H9 (cell line): ENCODE results near the gene ADCY1. TPM values are rescaled to one million over a fixed set of nuclear protein-coding genes. Genes with fewer than 3 reads are reported as not detected.

Experiments
- DNase-seq: peaks from one replicate; pipeline ENCODE4 v3.0.0-alpha.2; 2017
- H2AFZ ChIP-seq: one replicate; pipeline ENCODE4 v1.6.1; 2013; ENCODE audit warnings: mild to moderate bottlenecking, low read length, control low read depth, moderate library complexity
- H2AK5ac ChIP-seq: 2 replicates; pipeline ENCODE4 v1.6.1; 2013; ENCODE audit warnings: low read length, control low read depth, mixed read lengths; ENCODE audit not compliant: insufficient read length
- H2BK120ac ChIP-seq: one replicate; pipeline ENCODE4 v1.6.1; 2013; ENCODE audit warnings: low read depth, mild to moderate bottlenecking, low read length, control low read depth, inconsistent platforms; ENCODE audit not compliant: poor library complexity, severe bottlenecking
- H2BK12ac ChIP-seq: 2 replicates; pipeline ENCODE4 v1.6.1; 2013; ENCODE audit warnings: low read length, control low read depth, mixed read lengths, low read depth; ENCODE audit not compliant: insufficient read length
- H2BK15ac ChIP-seq: 2 replicates; pipeline ENCODE4 v1.6.1; 2013; ENCODE audit warnings: low read depth, low read length, control low read depth
- H2BK20ac ChIP-seq: one replicate; pipeline ENCODE4 v1.6.1; 2013; ENCODE audit warnings: low read depth, mild to moderate bottlenecking, low read length, control low read depth, inconsistent platforms; ENCODE audit not compliant: poor library complexity, severe bottlenecking
- H2BK5ac ChIP-seq: 2 replicates; pipeline ENCODE4 v1.6.1; 2013; ENCODE audit warnings: low read length, control low read depth, mixed read lengths; ENCODE audit not compliant: insufficient read length
- H3K14ac ChIP-seq: 2 replicates; pipeline ENCODE4 v1.6.1; 2013; ENCODE audit warnings: low read length, control low read depth; ENCODE audit not compliant: insufficient read depth
- H3K18ac ChIP-seq: 2 replicates; pipeline ENCODE4 v1.6.1; 2013; ENCODE audit warnings: low read depth, mild to moderate bottlenecking, mixed read lengths, low read length, control low read depth; ENCODE audit not compliant: insufficient read length
- H3K23ac ChIP-seq: 2 replicates; pipeline ENCODE4 v1.6.1; 2013; ENCODE audit warnings: low read length, control low read depth, mixed read lengths, low read depth; ENCODE audit not compliant: insufficient read length
- H3K23me2 ChIP-seq: 2 replicates; pipeline ENCODE4 v1.6.1; 2013; ENCODE audit warnings: low read depth, mild to moderate bottlenecking, mixed read lengths, low read length, control low read depth; ENCODE audit not compliant: insufficient read length, poor library complexity, severe bottlenecking
- H3K27ac ChIP-seq: 2 replicates; pipeline ENCODE4 v1.5.1; 2013; ENCODE audit warnings: low read length, control low read depth, mixed read lengths, low read depth; ENCODE audit not compliant: insufficient read length
- H3K27me3 ChIP-seq: 2 replicates; pipeline ENCODE4 v1.6.1; 2013; ENCODE audit warnings: low read length, control low read depth, inconsistent platforms; ENCODE audit not compliant: insufficient read depth
- H3K4ac ChIP-seq: 2 replicates; pipeline ENCODE4 v1.6.1; 2013; ENCODE audit warnings: low read depth, mild to moderate bottlenecking, control low read depth, inconsistent platforms, low read length, moderate library complexity
- H3K4me1 ChIP-seq: 2 replicates; pipeline ENCODE4 v1.6.1; 2013; ENCODE audit warnings: low read length, control low read depth, inconsistent platforms; ENCODE audit not compliant: insufficient read depth
- H3K4me2 ChIP-seq: 2 replicates; pipeline ENCODE4 v1.6.1; 2013; ENCODE audit warnings: low read length, control low read depth, mixed read lengths; ENCODE audit not compliant: insufficient read length, insufficient read depth
- H3K56ac ChIP-seq: 2 replicates; pipeline ENCODE4 v1.6.1; 2013; ENCODE audit warnings: low read depth, mild to moderate bottlenecking, mixed read lengths, low read length, control low read depth; ENCODE audit not compliant: insufficient read length
- H3K79me1 ChIP-seq: 2 replicates; pipeline ENCODE4 v1.6.1; 2013; ENCODE audit warnings: low read depth, mild to moderate bottlenecking, moderate library complexity, low read length, control low read depth, inconsistent platforms; ENCODE audit not compliant: insufficient read depth, poor library complexity, severe bottlenecking
- H3K79me2 ChIP-seq: 2 replicates; pipeline ENCODE4 v1.6.1; 2013; ENCODE audit warnings: low read length, control low read depth, inconsistent platforms; ENCODE audit not compliant: insufficient read depth
- H3K9ac ChIP-seq: 2 replicates; pipeline ENCODE4 v1.6.1; 2013; ENCODE audit warnings: low read length, control low read depth, mixed read lengths; ENCODE audit not compliant: insufficient read length; ENCODE audit errors: extremely low read depth
- H3K9me3 ChIP-seq: one replicate; pipeline ENCODE4 v1.6.1; 2013; ENCODE audit warnings: low read depth, low read length, inconsistent platforms; ENCODE audit not compliant: control insufficient read depth
- H3T11ph ChIP-seq: one replicate; pipeline ENCODE4 v1.6.1; 2013; ENCODE audit warnings: mild to moderate bottlenecking, low read length, control low read depth, inconsistent platforms
- H4K20me1 ChIP-seq: one replicate; pipeline ENCODE4 v1.6.1; 2013; ENCODE audit not compliant: control insufficient read depth, insufficient read length, insufficient read depth
- H4K5ac ChIP-seq: 2 replicates; pipeline ENCODE4 v1.6.1; 2013; ENCODE audit warnings: low read depth, mild to moderate bottlenecking, mixed read lengths, low read length, control low read depth; ENCODE audit not compliant: insufficient read length
- H4K8ac ChIP-seq: replicated peaks from 2 replicates; pipeline ENCODE4 v1.6.1; 2013; ENCODE audit warnings: low read length, control low read depth, mixed read lengths, low read depth; ENCODE audit not compliant: insufficient read length
- H4K91ac ChIP-seq: 2 replicates; pipeline ENCODE4 v1.6.1; 2013; ENCODE audit warnings: low read depth, mild to moderate bottlenecking, moderate library complexity, mixed read lengths, low read length, control low read depth; ENCODE audit not compliant: insufficient read length
- H3K27ac Mint-ChIP-seq, 3 experiments: 2 replicates in 2 of 3; 3 replicates in 1 of 3; pipeline ENCODE4 v1.8.0; 2020 to 2021; ENCODE audit warnings: mixed read lengths in 3 of 3, mild to moderate bottlenecking in 1 of 3, moderate library complexity in 1 of 3
- H3K27me3 Mint-ChIP-seq: 2 replicates; pipeline ENCODE4 v1.8.0; 2021; ENCODE audit warnings: low read depth, mild to moderate bottlenecking, moderate library complexity, mixed read lengths
- H3K36me3 Mint-ChIP-seq, 3 experiments: 2 replicates in 2 of 3; 3 replicates in 1 of 3; pipeline ENCODE4 v1.8.0; 2020 to 2021; ENCODE audit warnings: low read depth in 3 of 3, mixed read lengths in 3 of 3; ENCODE audit not compliant: insufficient read depth in 1 of 3
- H3K4me1 Mint-ChIP-seq, 2 experiments: 2 replicates each; pipeline ENCODE4 v1.8.0; 2020; ENCODE audit warnings: mixed read lengths in 2 of 2
- H3K4me3 Mint-ChIP-seq, 2 experiments: 2 replicates in 1 of 2; 3 replicates in 1 of 2; pipeline ENCODE4 v1.8.0; 2020 to 2021; ENCODE audit warnings: mild to moderate bottlenecking in 2 of 2, mixed read lengths in 2 of 2, moderate library complexity in 1 of 2
- H3K9me3 Mint-ChIP-seq, 2 experiments: 2 replicates in 1 of 2; 3 replicates in 1 of 2; pipeline ENCODE4 v1.8.0; 2020; ENCODE audit warnings: mild to moderate bottlenecking in 2 of 2, mixed read lengths in 2 of 2, moderate library complexity in 1 of 2
- CTCF ChIP-seq: fragments of 200-600 bp; sonication (generic); conservative IDR thresholded peaks from 3 replicates; pipeline ENCODE4 v1.8.0; 2021; ENCODE audit warnings: antibody characterized with exemption, mild to moderate bottlenecking
- WGBS: extraction: QIAGEN DNeasy Blood & Tissue Kit; methylation state at CpG from one replicate; pipeline ENCODE4 v1.1.7; 2013; ENCODE audit warnings: missing lambda C conversion rate, low lambda C conversion rate, mixed read lengths; ENCODE audit not compliant: insufficient read length; ENCODE audit errors: extremely low coverage; 5-methylcytosine and 5-hydroxymethylcytosine counted together
- total RNA-seq: library from RNA; stranded (reverse); gene quantifications from 2 replicates; pipeline ENCODE4 v1.2.1, GENCODE V29; 2021

Gene ADCY1
- total RNA-seq, 1 experiment from 2014 or later: 21.6 TPM

GRCh38 chr7:45646207-45646821 lies 72.1 kb downstream of the ADCY1 start:
- H3K27ac ChIP-seq: no peak overlapping the region
- DNase-seq: no peak

More at GRCh38 chr7:45646207-45646821, 72.1 kb downstream of the ADCY1 start:
- Histone ChIP-seq H2BK120ac (no peak overlapping the region), H3K14ac (no peak overlapping the region; the same call in 1 of the 2 replicates), H3K18ac (no peak overlapping the region), H3K4ac (no peak overlapping the region), H2AK5ac (no peak overlapping the region), H2AFZ (no peak overlapping the region), H2BK5ac (no peak overlapping the region), H3K79me2 (no peaks in the 10 kb centered on the region), H3K79me1 (no peaks in the 10 kb centered on the region), H2BK20ac (no peak overlapping the region), H4K8ac (no peak overlapping the region), H3K27me3 (no peaks in the 10 kb centered on the region), H4K20me1 (no peaks in the 10 kb centered on the region), H3K23me2 (no peaks in the 10 kb centered on the region), H3K23ac (no peak overlapping the region), H4K91ac (no peak overlapping the region), H2BK15ac (no peak overlapping the region), H3K4me1 (no peaks in the 10 kb centered on the region), H3T11ph (no peak overlapping the region), H3K9ac (no peak overlapping the region), H3K9me3 (no peaks in the 10 kb centered on the region), H3K56ac (no peak overlapping the region), H3K4me2 (no peak overlapping the region), H4K5ac (no peak overlapping the region), H2BK12ac (no peak overlapping the region)
- Mint-ChIP-seq H3K4me3 (no peak overlapping the region), H3K36me3 (peaks cover 4 to 11% (median 4%) of the 10 kb centered on the region in 3 experiments), H3K27ac (no peak overlapping the region; a peak in 1 of 7 replicates), H3K27me3 (no peaks in the 10 kb centered on the region), H3K4me1 (peaks cover 8 to 11% of the 10 kb centered on the region in 2 experiments), H3K9me3 (no peaks in the 10 kb centered on the region)
- no peak for TF ChIP-seq CTCF
- no CpG with 5 or more reads among the region's 6 CpGs for WGBS
